ENCODE data around the gene LGR5.

The LGR5 gene

DNA sequence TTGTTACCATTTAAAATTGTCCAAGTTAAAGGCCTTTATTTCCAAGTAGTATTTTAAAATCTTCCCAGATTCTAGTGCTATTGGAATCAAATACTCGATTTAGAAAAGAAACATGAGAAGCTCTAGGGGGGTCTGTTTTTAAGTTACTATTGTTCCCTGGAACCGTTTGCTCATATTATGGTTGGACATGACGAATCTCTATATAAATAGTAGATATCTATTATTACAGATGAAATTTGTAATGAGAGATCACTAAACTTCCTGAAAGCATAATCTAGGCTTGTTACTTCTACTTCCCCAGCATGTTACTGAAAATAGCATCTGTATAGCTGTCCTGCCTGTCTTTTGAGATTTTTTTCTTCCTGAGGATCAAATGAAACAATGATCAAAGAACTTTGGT, 70.1 kb downstream of the LGR5 start:
- TF ChIP-seq CTCF (IDR thresholded peaks at IDR 0.05; ENCODE audit: low read depth, low read length) = no peak
- H3K4me3 ChIP-seq (replicated peaks in 1 of 2; ENCODE audit: low read depth in 2 of 2, low read length in 2 of 2) = no peak overlapping the region
- DNase-seq (ENCODE audit: low read depth in 2 of 2) = no peak

- TF ChIP-seq CTCF (IDR thresholded peaks at IDR 0.05; ENCODE audit: low read depth, low read length) = no peak
- DNase-seq (ENCODE audit: low read depth in 2 of 2) = no peak
- H3K4me3 ChIP-seq (replicated peaks in 1 of 2; ENCODE audit: low read depth in 2 of 2, low read length in 2 of 2) = no peak overlapping the region
Measured at GRCh38 chr12:71517145-71517846, 77.7 kb downstream of the LGR5 start.

DNA sequence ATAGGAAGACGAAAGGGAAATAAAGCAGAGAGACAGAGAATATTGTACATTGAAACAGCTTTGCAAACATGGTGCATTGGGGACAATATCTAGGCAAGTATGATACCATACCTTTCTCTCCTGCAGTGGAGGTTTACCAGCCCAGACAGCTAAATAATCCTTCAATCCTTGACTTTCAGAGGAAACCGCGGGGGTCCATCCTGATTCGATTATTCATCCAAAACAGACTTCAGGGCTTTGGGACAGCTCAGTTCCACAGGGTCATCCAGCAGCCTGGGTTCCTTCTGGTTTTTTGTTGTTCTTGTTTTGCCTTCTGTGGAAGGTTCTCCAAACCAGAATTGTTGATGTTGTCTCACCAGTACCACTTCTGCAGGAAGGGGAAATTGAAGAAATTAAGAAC, 81.5 kb downstream of the LGR5 start:
- no peak for TF ChIP-seq CTCF (IDR thresholded peaks at IDR 0.05; ENCODE audit: low read depth, low read length)
- no peak for DNase-seq (ENCODE audit: low read depth in 2 of 2)
- no peak overlapping the region for H3K4me3 ChIP-seq (replicated peaks in 1 of 2; ENCODE audit: low read depth in 2 of 2, low read length in 2 of 2)

DNA sequence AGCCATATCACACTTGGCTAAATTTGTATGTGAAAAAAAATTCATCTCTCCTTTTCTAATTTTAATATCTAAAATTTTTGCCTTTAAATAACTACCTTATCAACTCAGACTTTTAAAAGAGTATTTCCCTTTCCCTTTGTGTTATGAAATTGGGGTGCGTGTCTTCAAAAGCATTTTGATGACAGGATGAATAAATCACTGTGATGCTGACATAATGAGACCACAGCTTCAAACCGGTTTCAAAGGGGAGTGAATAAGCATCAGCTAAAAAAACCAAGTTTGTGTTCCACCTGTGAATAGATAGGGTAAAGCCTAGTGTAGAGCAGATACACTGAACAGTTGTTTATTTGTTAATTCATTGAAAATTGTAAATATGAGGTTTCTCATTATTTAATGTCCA, 85.0 kb downstream of the LGR5 start:
- TF ChIP-seq CTCF (IDR thresholded peaks at IDR 0.05; ENCODE audit: low read depth, low read length) = no peak
- DNase-seq (ENCODE audit: low read depth in 2 of 2) = no peak
- no peak overlapping the region for H3K4me3 ChIP-seq (replicated peaks in 1 of 2; ENCODE audit: low read depth in 2 of 2, low read length in 2 of 2)

- no peak overlapping the region for H3K4me3 ChIP-seq (replicated peaks in 1 of 2; ENCODE audit: low read depth in 2 of 2, low read length in 2 of 2)
- DNase-seq (ENCODE audit: low read depth in 2 of 2) = no peak
- no peak for TF ChIP-seq CTCF (IDR thresholded peaks at IDR 0.05; ENCODE audit: low read depth, low read length)
Measured at GRCh38 chr12:71533703-71534102, 94.1 kb downstream of the LGR5 start.

DNA sequence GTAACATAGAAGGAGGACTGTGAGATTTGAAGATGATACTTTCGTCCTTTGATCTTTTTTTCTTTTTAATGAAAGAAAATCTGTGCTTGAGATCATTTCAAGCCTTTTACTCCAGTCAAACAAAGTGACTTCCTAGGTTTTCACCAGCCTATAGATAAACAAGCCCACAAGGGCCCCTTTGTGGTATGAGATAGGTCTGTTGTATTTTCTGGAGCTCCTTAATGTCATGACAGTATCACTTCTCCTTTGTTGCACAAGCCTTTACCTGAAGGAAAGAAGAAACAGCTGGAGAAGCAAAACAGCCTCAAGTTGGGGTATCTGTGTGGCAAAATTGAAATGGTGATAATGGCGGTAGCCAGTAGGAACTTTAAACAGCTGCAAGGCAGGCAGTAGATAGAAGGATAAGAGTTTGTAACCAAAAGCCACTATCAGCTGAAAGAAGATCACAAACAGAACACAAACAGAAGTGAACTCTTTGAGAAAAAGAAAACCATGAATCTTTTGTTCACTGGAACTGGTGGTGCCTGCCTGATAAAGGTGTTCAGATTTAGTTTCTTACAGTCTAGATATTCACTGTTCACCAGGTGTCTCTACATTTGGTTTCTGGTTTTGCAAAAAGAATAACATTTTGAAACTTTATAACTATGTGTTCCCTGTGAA, 96.8 kb downstream of the LGR5 start:
- DNase-seq (ENCODE audit: low read depth in 2 of 2) = no peak
- TF ChIP-seq CTCF (IDR thresholded peaks at IDR 0.05; ENCODE audit: low read depth, low read length) = no peak
- H3K4me3 ChIP-seq (replicated peaks in 1 of 2; ENCODE audit: low read depth in 2 of 2, low read length in 2 of 2) = no peak overlapping the region

Measured in cardiac fibroblast (primary cell).